Colonic mucosa (tissue), 4 donors: ENCODE data around the gene EEA1. TPM values are rescaled to one million over a fixed set of nuclear protein-coding genes. Genes with fewer than 3 reads are reported as not detected.

ENCODE experiments used
- DNase-seq: peaks from one replicate; pipeline ENCODE4 v3.0.0-alpha.2; 2020
- H3K27ac ChIP-seq: fragments of 200-600 bp; one replicate; pipeline ENCODE4 v1.8.0; 2021
- H3K27me3 ChIP-seq: fragments of 200-600 bp; one replicate; pipeline ENCODE4 v1.8.0; 2021
- H3K36me3 ChIP-seq: fragments of 200-600 bp; one replicate; pipeline ENCODE4 v1.8.0; 2021
- H3K4me1 ChIP-seq: fragments of 200-600 bp; one replicate; pipeline ENCODE4 v1.8.0; 2021; ENCODE audit warnings: mild to moderate bottlenecking
- H3K4me3 ChIP-seq: fragments of 200-600 bp; one replicate; pipeline ENCODE4 v1.8.0; 2021
- H3K9ac ChIP-seq, 2 donors: one replicate each; pipeline ENCODE4 v1.7.0; 2013; ENCODE audit warnings: control low read depth in 2 of 2, low read depth in 2 of 2, low read length in 2 of 2
- H3K9me3 ChIP-seq: fragments of 200-600 bp; one replicate; pipeline ENCODE4 v1.8.0; 2021
- intact Hi-C: fragments of 100-400 bp; cut with DNase I; formaldehyde crosslinking; loops from one replicate; pipeline ENCODE4 v1.14.1; 2022
- total RNA-seq, 2 donors: library from RNA; stranded (reverse); fragmentation: NEBNext Ultra II Directional in 1 of 2; extraction: Animal tissue kit (Norgen Biotek cat#: 25700) in 1 of 2; gene quantifications; one replicate each; pipeline ENCODE4 v1.2.1, GENCODE V29; 2021
- TF ChIP-seq, protein P1 (sequence below): fragments of 200-600 bp; IDR thresholded peaks from one replicate; pipeline ENCODE4 v1.8.0; 2022; ENCODE audit warnings: antibody characterized with exemption, mild to moderate bottlenecking
- donor health status: healthy.
- donor health status: DM: no; HTN: no; CAD: no.
- donor health status: DM: no; HTN: no; CAD: no.

The EEA1 gene
- total RNA-seq, 2 donors from 2014 or later: 23.0 to 38.7 TPM

DNA sequence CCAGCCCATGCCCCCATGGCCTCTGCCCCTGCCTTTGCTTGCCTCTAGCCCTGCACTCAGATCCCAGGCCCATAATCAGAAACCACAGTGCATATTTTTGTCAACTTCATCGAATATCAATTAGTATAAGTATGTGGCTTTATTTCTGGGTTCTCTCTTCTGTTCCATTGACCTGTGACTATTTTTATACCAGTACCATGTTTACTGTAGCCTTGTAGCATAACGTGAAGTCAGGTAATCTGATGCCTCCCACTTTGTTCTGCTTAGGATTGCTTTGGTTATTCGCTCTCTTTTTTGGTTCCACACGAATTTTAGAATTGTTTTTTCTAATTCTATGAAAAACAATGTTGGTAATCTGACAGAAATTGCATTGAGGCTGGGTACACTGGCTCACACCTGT lies 14.9 kb downstream of the EEA1 start:
- no peaks in the 10 kb centered on the region for H3K27me3 ChIP-seq
- intact Hi-C loops: no loop called here
- no peaks in the 10 kb centered on the region for H3K36me3 ChIP-seq
- H3K4me3 ChIP-seq: no peak overlapping the region
- H3K4me1 ChIP-seq: no peaks in the 10 kb centered on the region
- no peak overlapping the region for H3K9ac ChIP-seq
- TF ChIP-seq, protein P1, sequence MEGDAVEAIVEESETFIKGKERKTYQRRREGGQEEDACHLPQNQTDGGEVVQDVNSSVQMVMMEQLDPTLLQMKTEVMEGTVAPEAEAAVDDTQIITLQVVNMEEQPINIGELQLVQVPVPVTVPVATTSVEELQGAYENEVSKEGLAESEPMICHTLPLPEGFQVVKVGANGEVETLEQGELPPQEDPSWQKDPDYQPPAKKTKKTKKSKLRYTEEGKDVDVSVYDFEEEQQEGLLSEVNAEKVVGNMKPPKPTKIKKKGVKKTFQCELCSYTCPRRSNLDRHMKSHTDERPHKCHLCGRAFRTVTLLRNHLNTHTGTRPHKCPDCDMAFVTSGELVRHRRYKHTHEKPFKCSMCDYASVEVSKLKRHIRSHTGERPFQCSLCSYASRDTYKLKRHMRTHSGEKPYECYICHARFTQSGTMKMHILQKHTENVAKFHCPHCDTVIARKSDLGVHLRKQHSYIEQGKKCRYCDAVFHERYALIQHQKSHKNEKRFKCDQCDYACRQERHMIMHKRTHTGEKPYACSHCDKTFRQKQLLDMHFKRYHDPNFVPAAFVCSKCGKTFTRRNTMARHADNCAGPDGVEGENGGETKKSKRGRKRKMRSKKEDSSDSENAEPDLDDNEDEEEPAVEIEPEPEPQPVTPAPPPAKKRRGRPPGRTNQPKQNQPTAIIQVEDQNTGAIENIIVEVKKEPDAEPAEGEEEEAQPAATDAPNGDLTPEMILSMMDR: no peak
- no peak overlapping the region for H3K27ac ChIP-seq
- H3K9me3 ChIP-seq: no peaks in the 10 kb centered on the region
- DNase-seq: no peak

DNA sequence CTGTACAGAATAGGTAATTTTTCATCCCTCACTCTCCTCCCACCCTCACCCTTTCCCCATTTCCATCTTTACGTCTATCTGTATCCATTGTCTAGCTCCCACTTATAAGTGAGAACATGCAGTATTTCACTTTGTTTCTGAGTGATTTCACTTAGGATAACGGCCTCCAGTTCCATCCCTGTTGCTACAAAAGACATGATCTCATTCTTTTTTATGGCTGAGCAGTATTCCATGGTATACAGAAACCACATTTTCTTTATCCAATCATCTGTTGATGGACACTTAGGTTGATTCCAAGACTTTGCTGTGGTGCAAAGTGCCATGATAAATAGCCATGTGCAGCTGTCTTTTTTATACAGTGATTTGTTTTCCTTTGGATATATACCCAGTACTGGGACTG lies 16.4 kb downstream of the EEA1 start:
- Histone ChIP-seq H3K4me3 (no peak overlapping the region), H3K9ac (no peak overlapping the region), H3K9me3 (no peaks in the 10 kb centered on the region), H3K27me3 (no peaks in the 10 kb centered on the region), H3K4me1 (no peaks in the 10 kb centered on the region), H3K36me3 (no peaks in the 10 kb centered on the region), H3K27ac (no peak overlapping the region)
- TF ChIP-seq, protein P1: no peak
- intact Hi-C loops: no loop called here
- DNase-seq: no peak

DNA sequence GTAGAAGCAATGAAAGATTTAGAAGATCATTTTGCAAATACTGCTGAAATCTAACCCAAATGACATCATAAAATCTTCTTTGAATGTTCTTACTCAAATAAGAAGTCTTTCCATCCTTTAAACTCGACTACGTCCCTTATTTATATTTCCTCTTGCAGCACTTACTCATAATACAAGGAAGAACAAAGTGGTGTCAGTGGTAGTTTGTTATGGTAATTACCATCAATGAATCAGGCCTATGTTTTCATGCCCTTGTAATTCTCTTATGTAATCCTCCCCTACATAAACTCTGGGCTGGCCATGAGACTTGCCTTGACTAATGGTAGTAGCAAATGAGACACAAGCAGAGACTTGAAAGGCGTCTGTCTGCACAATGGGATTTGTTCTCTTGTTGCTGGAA lies 17.0 kb downstream of the EEA1 start:
- H3K4me3 ChIP-seq: no peak overlapping the region
- H3K27me3 ChIP-seq: no peaks in the 10 kb centered on the region
- intact Hi-C loops: no loop called here
- DNase-seq: no peak
- H3K4me1 ChIP-seq: no peaks in the 10 kb centered on the region
- TF ChIP-seq, protein P1: no peak
- no peaks in the 10 kb centered on the region for H3K9me3 ChIP-seq
- H3K27ac ChIP-seq: peak overlapping the region; percentile 1
- no peak overlapping the region for H3K9ac ChIP-seq
- no peaks in the 10 kb centered on the region for H3K36me3 ChIP-seq

DNA sequence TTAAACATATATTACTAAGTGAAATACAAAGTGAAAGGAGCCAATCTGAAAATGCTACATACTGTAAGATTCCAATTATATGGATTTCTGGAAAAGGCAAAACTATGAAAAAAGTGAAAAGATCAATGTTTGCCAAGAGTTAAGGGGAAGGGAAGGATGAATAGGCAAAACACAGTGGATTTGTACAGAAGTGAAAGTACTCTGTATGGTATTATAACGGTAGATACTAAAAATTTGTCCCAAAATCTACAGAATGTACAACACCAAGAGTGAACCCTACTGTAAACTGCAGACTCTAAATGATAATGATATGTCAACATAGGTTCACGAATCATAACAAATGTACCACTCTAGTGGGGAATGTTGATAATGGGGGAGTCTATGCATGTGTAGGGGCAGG lies 17.8 kb downstream of the EEA1 start:
- no peaks in the 10 kb centered on the region for H3K27me3 ChIP-seq
- no peaks in the 10 kb centered on the region for H3K36me3 ChIP-seq
- H3K27ac ChIP-seq: peak overlapping the region; percentile 1
- DNase-seq: no peak
- H3K4me1 ChIP-seq: no peaks in the 10 kb centered on the region
- TF ChIP-seq, protein P1: no peak
- no peak overlapping the region for H3K4me3 ChIP-seq
- intact Hi-C loops: no loop called here
- no peaks in the 10 kb centered on the region for H3K9me3 ChIP-seq
- H3K9ac ChIP-seq: no peak overlapping the region

DNA sequence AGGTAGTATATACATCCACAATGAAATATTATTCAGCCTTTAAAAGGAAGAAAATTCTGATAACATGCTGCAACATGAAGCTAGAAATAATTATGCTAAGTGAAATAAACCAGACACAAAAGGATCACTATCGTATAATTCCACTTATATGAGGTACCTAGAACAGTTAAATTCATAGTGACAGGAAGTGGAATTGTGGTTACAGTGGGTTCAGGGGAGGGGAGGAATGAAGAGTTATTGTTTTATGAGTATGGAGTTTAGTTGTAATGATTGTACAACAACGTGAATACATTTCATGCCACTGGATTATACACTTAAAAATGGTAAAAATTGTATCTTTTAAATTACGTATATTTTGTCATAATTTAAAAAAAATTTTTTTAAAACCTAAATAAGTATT lies 21.0 kb downstream of the EEA1 start:
- Histone ChIP-seq H3K27me3 (no peaks in the 10 kb centered on the region), H3K9ac (no peak overlapping the region), H3K9me3 (no peaks in the 10 kb centered on the region), H3K36me3 (no peaks in the 10 kb centered on the region), H3K4me3 (no peak overlapping the region), H3K27ac (no peak overlapping the region), H3K4me1 (no peaks in the 10 kb centered on the region)
- no peak for DNase-seq
- TF ChIP-seq, protein P1: no peak
- intact Hi-C loops: no loop called here
